NCI-H524 (cell line): Measurements from ENCODE around the gene ACVR1C.
"Not testable (repeated sequence)": the region's sequence is repeated elsewhere in the genome, so short reads cannot be mapped to it uniquely, and the experiment has no call there.

Experiments
- DNase-seq, 2 experiments: peaks; one replicate each; lab custom pipeline; 2025; lab: John Stamatoyannopoulos, UW

ACVR1C gene

GRCh38 chr2:157574165-157574564 is 54.5 kb downstream of the ACVR1C start:
- no peak for DNase-seq

- DNase-seq, result peak in 1 of 2 experiments; percentile 22
Observed at GRCh38 chr2:157572725-157573124, 55.9 kb downstream of the ACVR1C start.

- not testable (repeated sequence) for DNase-seq
Observed at GRCh38 chr2:157566623-157567022, 62.0 kb downstream of the ACVR1C start.

GRCh38 chr2:157566113-157566512 is 62.6 kb downstream of the ACVR1C start:
- DNase-seq, result not testable (repeated sequence)

GRCh38 chr2:157565550-157565949 is 63.1 kb downstream of the ACVR1C start:
- no peak for DNase-seq

GRCh38 chr2:157559890-157560289 is 68.8 kb downstream of the ACVR1C start:
- DNase-seq, result no peak

- no peak for DNase-seq
Observed at GRCh38 chr2:157559461-157559860, 69.2 kb downstream of the ACVR1C start.

- DNase-seq, result no peak
Observed at GRCh38 chr2:157559061-157559460, 69.6 kb downstream of the ACVR1C start.

- no peak for DNase-seq
Observed at GRCh38 chr2:157557770-157558169, 70.9 kb downstream of the ACVR1C start.

- no peak for DNase-seq
Observed at GRCh38 chr2:157540102-157540501, 88.6 kb downstream of the ACVR1C start.

- DNase-seq, result no peak
Observed at GRCh38 chr2:157538064-157538463, 90.6 kb downstream of the ACVR1C start.

GRCh38 chr2:157536815-157537214 is 91.8 kb downstream of the ACVR1C start:
- no peak for DNase-seq

- no peak for DNase-seq
Observed at GRCh38 chr2:157528963-157529751, 99.5 kb downstream of the ACVR1C start.

GRCh38 chr2:157526070-157526469 is 102.6 kb downstream of the ACVR1C start:
- no peak for DNase-seq

- DNase-seq, result no peak
Observed at GRCh38 chr2:157523270-157524247, 105.1 kb downstream of the ACVR1C start.

GRCh38 chr2:157514966-157515365 is 113.7 kb downstream of the ACVR1C start:
- not testable (repeated sequence) for DNase-seq

- DNase-seq, result peak in 1 of 2 experiments; percentile 3
Observed at GRCh38 chr2:157509744-157510143, 118.9 kb downstream of the ACVR1C start.

GRCh38 chr2:157508676-157509075 is 120.0 kb downstream of the ACVR1C start:
- DNase-seq, result no peak

- DNase-seq, result no peak
Observed at GRCh38 chr2:157506586-157506985, 122.1 kb downstream of the ACVR1C start.

GRCh38 chr2:157504623-157505022 is 124.0 kb downstream of the ACVR1C start:
- DNase-seq, result no peak

- DNase-seq, result no peak
Observed at GRCh38 chr2:157501026-157501425, 127.6 kb downstream of the ACVR1C start.

GRCh38 chr2:157500334-157500733 is 128.3 kb downstream of the ACVR1C start:
- no peak for DNase-seq

- no peak for DNase-seq
Observed at GRCh38 chr2:157498483-157498882, 130.2 kb downstream of the ACVR1C start.
